ENCODE results near the gene GRM1. TPM values are rescaled to one million over a fixed set of nuclear protein-coding genes. Genes with fewer than 3 reads are reported as not detected.
A peak's percentile ranks its signal among the peaks of the same experiment; 100 is the strongest.

The GRM1 gene
- total RNA-seq, 1 donor from 2014 or later, result 0.05 TPM

DNA sequence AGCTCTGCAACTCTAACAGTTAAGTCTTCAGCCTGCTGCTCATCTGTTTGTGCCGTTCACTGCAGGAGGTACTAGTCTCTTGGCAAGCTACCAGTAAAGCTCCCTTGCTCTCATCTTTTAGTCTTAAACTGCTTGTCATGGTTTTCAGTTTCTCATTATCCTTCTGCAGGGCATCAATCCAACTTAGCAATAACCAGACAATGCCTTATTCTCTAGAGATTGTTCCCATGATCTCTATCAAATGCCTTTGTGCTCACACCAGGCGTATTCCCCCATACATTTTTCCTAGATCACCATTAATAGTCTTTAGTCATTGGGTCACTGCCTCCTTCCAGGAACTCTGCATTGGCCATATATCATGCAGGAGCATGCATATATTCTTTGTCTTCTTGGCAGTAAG lies 171.3 kb downstream of the GRM1 start:
- Histone ChIP-seq H3K9ac (ENCODE audit: low read length) (no peak overlapping the region), H3K4me2 (ENCODE audit: low read length) (no peak overlapping the region), H3K27ac (ENCODE audit: low read depth, low read length) (no peak overlapping the region), H4K20me1 (ENCODE audit: insufficient read depth, low read length) (no peaks in the 10 kb centered on the region), H3K4me3 (ENCODE audit: insufficient read depth, low read depth, low read length) (no peak overlapping the region), H3K9me3 (ENCODE audit: insufficient read depth, low read depth, low read length) (no peaks in the 10 kb centered on the region), H3K4me1 (ENCODE audit: insufficient read depth, low read length) (no peaks in the 10 kb centered on the region), H3K27me3 (ENCODE audit: insufficient read depth, low read length) (no peaks in the 10 kb centered on the region), H2AFZ (ENCODE audit: low read depth, low read length) (no peak overlapping the region), H3K79me2 (ENCODE audit: insufficient read depth, low read length) (no peaks in the 10 kb centered on the region), H3K36me3 (ENCODE audit: insufficient read depth, low read length) (no peaks in the 10 kb centered on the region)
- Mint-ChIP-seq H3K27me3 (ENCODE audit: low read depth, unreplicated experiment) (no peaks in the 10 kb centered on the region), H3K4me1 (ENCODE audit: low read depth, unreplicated experiment) (no peaks in the 10 kb centered on the region), H3K4me3 (ENCODE audit: unreplicated experiment) (no peak overlapping the region), H3K27ac (ENCODE audit: unreplicated experiment) (no peak overlapping the region), H3K36me3 (ENCODE audit: low read depth, unreplicated experiment) (no peaks in the 10 kb centered on the region), H3K9me3 (ENCODE audit: unreplicated experiment) (peaks cover 2% of the 10 kb centered on the region)
- DNase-seq (ENCODE audit: low read depth) (peak; percentile 10), FAIRE-seq (no peak)
- no peak for TF ChIP-seq EZH2 (IDR thresholded peaks at IDR 0.05; ENCODE audit: insufficient read depth, low read length)
- TF ChIP-seq, protein P1, sequence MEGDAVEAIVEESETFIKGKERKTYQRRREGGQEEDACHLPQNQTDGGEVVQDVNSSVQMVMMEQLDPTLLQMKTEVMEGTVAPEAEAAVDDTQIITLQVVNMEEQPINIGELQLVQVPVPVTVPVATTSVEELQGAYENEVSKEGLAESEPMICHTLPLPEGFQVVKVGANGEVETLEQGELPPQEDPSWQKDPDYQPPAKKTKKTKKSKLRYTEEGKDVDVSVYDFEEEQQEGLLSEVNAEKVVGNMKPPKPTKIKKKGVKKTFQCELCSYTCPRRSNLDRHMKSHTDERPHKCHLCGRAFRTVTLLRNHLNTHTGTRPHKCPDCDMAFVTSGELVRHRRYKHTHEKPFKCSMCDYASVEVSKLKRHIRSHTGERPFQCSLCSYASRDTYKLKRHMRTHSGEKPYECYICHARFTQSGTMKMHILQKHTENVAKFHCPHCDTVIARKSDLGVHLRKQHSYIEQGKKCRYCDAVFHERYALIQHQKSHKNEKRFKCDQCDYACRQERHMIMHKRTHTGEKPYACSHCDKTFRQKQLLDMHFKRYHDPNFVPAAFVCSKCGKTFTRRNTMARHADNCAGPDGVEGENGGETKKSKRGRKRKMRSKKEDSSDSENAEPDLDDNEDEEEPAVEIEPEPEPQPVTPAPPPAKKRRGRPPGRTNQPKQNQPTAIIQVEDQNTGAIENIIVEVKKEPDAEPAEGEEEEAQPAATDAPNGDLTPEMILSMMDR (IDR thresholded peaks at IDR 0.05; ENCODE audit: insufficient read depth, low read depth, low read length), result no peak

GRCh38 chr6:146202570-146202969 lies 173.7 kb downstream of the GRM1 start:
- no peak overlapping the region for H3K4me3 ChIP-seq (ENCODE audit: insufficient read depth, low read depth, low read length)
- H2AFZ ChIP-seq (ENCODE audit: low read depth, low read length), result no peak overlapping the region
- H3K4me3 Mint-ChIP-seq (ENCODE audit: unreplicated experiment), result no peak overlapping the region
- peaks cover 4% of the 10 kb centered on the region for H3K27me3 Mint-ChIP-seq (ENCODE audit: low read depth, unreplicated experiment)
- H3K27ac Mint-ChIP-seq (ENCODE audit: unreplicated experiment), result no peak overlapping the region
- no peak overlapping the region for H3K27ac ChIP-seq (ENCODE audit: low read depth, low read length)
- TF ChIP-seq, protein P1 (IDR thresholded peaks at IDR 0.05; ENCODE audit: insufficient read depth, low read depth, low read length), result no peak
- TF ChIP-seq EZH2 (IDR thresholded peaks at IDR 0.05; ENCODE audit: insufficient read depth, low read length), result no peak
- H3K9me3 Mint-ChIP-seq (ENCODE audit: unreplicated experiment), result peaks cover 2% of the 10 kb centered on the region
- no peaks in the 10 kb centered on the region for H3K36me3 ChIP-seq (ENCODE audit: insufficient read depth, low read length)
- no peak overlapping the region for H3K4me2 ChIP-seq (ENCODE audit: low read length)
- H3K36me3 Mint-ChIP-seq (ENCODE audit: low read depth, unreplicated experiment), result no peaks in the 10 kb centered on the region
- H3K9me3 ChIP-seq (ENCODE audit: insufficient read depth, low read depth, low read length), result no peaks in the 10 kb centered on the region
- H3K4me1 Mint-ChIP-seq (ENCODE audit: low read depth, unreplicated experiment), result no peaks in the 10 kb centered on the region
- no peaks in the 10 kb centered on the region for H4K20me1 ChIP-seq (ENCODE audit: insufficient read depth, low read length)
- DNase-seq (ENCODE audit: low read depth) (no peak), FAIRE-seq (no peak)
- H3K79me2 ChIP-seq (ENCODE audit: insufficient read depth, low read length), result no peaks in the 10 kb centered on the region
- H3K4me1 ChIP-seq (ENCODE audit: insufficient read depth, low read length), result no peaks in the 10 kb centered on the region
- H3K27me3 ChIP-seq (ENCODE audit: insufficient read depth, low read length), result no peaks in the 10 kb centered on the region
- H3K9ac ChIP-seq (ENCODE audit: low read length), result no peak overlapping the region

- H3K36me3 ChIP-seq (ENCODE audit: insufficient read depth, low read length), result no peaks in the 10 kb centered on the region
- no peak for FAIRE-seq
Measured at GRCh38 chr6:146209942-146210341, 181.1 kb downstream of the GRM1 start.

More at GRCh38 chr6:146209942-146210341, 181.1 kb downstream of the GRM1 start:
- no peaks in the 10 kb centered on the region for H3K4me1 ChIP-seq (ENCODE audit: insufficient read depth, low read length)
- TF ChIP-seq EZH2 (IDR thresholded peaks at IDR 0.05; ENCODE audit: insufficient read depth, low read length), result no peak
- TF ChIP-seq, protein P1 (IDR thresholded peaks at IDR 0.05; ENCODE audit: insufficient read depth, low read depth, low read length), result no peak
- H3K4me1 Mint-ChIP-seq (ENCODE audit: low read depth, unreplicated experiment), result no peaks in the 10 kb centered on the region
- no peaks in the 10 kb centered on the region for H3K36me3 Mint-ChIP-seq (ENCODE audit: low read depth, unreplicated experiment)
- no peaks in the 10 kb centered on the region for H3K9me3 Mint-ChIP-seq (ENCODE audit: unreplicated experiment)
- H4K20me1 ChIP-seq (ENCODE audit: insufficient read depth, low read length), result no peaks in the 10 kb centered on the region
- no peak overlapping the region for H3K4me2 ChIP-seq (ENCODE audit: low read length)
- DNase-seq (ENCODE audit: low read depth), result no peak
- H3K27me3 Mint-ChIP-seq (ENCODE audit: low read depth, unreplicated experiment), result peaks cover 4% of the 10 kb centered on the region
- no peaks in the 10 kb centered on the region for H3K79me2 ChIP-seq (ENCODE audit: insufficient read depth, low read length)
- no peaks in the 10 kb centered on the region for H3K27me3 ChIP-seq (ENCODE audit: insufficient read depth, low read length)
- no peak overlapping the region for H3K4me3 Mint-ChIP-seq (ENCODE audit: unreplicated experiment)
- H3K4me3 ChIP-seq (ENCODE audit: insufficient read depth, low read depth, low read length), result no peak overlapping the region
- no peak overlapping the region for H3K27ac Mint-ChIP-seq (ENCODE audit: unreplicated experiment)
- H3K9me3 ChIP-seq (ENCODE audit: insufficient read depth, low read depth, low read length), result no peaks in the 10 kb centered on the region
- H3K9ac ChIP-seq (ENCODE audit: low read length), result no peak overlapping the region
- no peak overlapping the region for H3K27ac ChIP-seq (ENCODE audit: low read depth, low read length)
- no peak overlapping the region for H2AFZ ChIP-seq (ENCODE audit: low read depth, low read length)

Measured in astrocyte (in vitro differentiated cells and primary cell).